Esophagus muscularis mucosa (tissue), 4 donors: ENCODE data around the gene NCKAP1.

Experiments
- EP300 ChIP-seq: sonication (generic); formaldehyde crosslinking; IDR thresholded peaks from one replicate; pipeline ENCODE4 v1.6.1; 2017; ENCODE audit warnings: antibody characterized with exemption
- POLR2A ChIP-seq: fragments of 450-650 bp; IDR thresholded peaks from one replicate; pipeline ENCODE4 v1.6.1; 2017; ENCODE audit warnings: antibody characterized with exemption, moderate library complexity, mild to moderate bottlenecking, low read depth
- TF ChIP-seq, protein P1 (sequence below), 3 experiments: fragments of 200-600 bp in 2 of 3; fragments of 450-650 bp in 1 of 3; sonication (generic) in 2 of 3; IDR thresholded peaks; one replicate each; pipeline ENCODE4 v1.5.1; 2017 to 2019; ENCODE audit warnings: antibody characterized with exemption in 3 of 3, mild to moderate bottlenecking in 2 of 3, moderate library complexity in 1 of 3

DNA sequence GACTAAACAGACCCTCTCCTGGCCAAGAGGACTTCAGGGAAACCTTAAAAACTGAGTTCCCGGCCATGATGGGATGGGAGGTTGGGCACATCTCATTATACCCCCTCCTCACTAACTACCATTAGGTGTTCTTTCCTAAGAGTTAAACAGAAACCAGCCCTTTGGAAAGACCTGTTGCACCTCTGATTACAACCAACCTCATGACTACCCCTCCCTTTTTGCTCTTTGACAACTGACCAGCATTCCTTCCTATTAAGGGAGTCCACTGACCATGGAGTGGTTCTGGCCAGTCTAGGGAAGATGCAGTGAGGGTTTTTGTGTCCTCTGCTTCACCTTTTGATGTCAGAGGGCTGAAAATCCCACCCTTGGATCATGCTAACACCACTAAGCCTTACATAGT lies 127.3 kb downstream of the NCKAP1 start:
- TF ChIP-seq POLR2A, result no peak
- TF ChIP-seq, protein P1, sequence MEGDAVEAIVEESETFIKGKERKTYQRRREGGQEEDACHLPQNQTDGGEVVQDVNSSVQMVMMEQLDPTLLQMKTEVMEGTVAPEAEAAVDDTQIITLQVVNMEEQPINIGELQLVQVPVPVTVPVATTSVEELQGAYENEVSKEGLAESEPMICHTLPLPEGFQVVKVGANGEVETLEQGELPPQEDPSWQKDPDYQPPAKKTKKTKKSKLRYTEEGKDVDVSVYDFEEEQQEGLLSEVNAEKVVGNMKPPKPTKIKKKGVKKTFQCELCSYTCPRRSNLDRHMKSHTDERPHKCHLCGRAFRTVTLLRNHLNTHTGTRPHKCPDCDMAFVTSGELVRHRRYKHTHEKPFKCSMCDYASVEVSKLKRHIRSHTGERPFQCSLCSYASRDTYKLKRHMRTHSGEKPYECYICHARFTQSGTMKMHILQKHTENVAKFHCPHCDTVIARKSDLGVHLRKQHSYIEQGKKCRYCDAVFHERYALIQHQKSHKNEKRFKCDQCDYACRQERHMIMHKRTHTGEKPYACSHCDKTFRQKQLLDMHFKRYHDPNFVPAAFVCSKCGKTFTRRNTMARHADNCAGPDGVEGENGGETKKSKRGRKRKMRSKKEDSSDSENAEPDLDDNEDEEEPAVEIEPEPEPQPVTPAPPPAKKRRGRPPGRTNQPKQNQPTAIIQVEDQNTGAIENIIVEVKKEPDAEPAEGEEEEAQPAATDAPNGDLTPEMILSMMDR (IDR thresholded peaks at IDR 0.05), result no peak
- TF ChIP-seq EP300, result no peak
